Endothelial cell of umbilical vein (primary cell): ENCODE data around the gene PTH1R. TPM values are rescaled to one million over a fixed set of nuclear protein-coding genes. Genes with fewer than 3 reads are reported as not detected.

Experiments used
- BruUV-seq: library from RNA; stranded (reverse); fragments of 400-500 nt; replicated peaks from 2 replicates; lab custom pipeline; 2021; lab: Mats Ljungman, UMichigan
- CTCF ChIA-PET: fragments of 300-600, 350-600 bp; sonication (Branson Sonifier 250); formaldehyde crosslinking; loops from one replicate; lab custom pipeline; 2021; ENCODE audit warnings: antibody characterized with exemption, inconsistent platforms; lab: Charles Lee
- POLR2A ChIA-PET: fragments of 300-600, 350-600 bp; sonication (Branson Sonifier 250); formaldehyde crosslinking; loops from one replicate; lab custom pipeline; 2021; ENCODE audit warnings: antibody characterized with exemption, inconsistent platforms; lab: Charles Lee
- DNase-seq: peaks from one replicate; pipeline ENCODE4 v3.0.0-alpha.2; 2011; ENCODE audit warnings: low read depth, low spot score
- FAIRE-seq: peaks from 2 replicates; lab custom pipeline; 2011; peaks lifted over from hg19 to GRCh38; lab: Jason Lieb, UNC
- H2AFZ ChIP-seq: 2 replicates; pipeline ENCODE4 v1.6.0; 2012; ENCODE audit warnings: low read depth, low read length, control low read depth, inconsistent platforms
- H3K27ac ChIP-seq: 2 replicates; pipeline ENCODE4 v1.5.1; 2011; ENCODE audit warnings: low read depth, mild to moderate bottlenecking, control low read depth, low read length, moderate library complexity; ENCODE audit not compliant: insufficient read depth
- H3K27me3 ChIP-seq, 2 experiments: 2 replicates each; pipeline versions ENCODE4 v1.6.0 to v1.6.1; 2011; ENCODE audit warnings: low read length in 2 of 2, mixed read lengths in 1 of 2; ENCODE audit not compliant: control insufficient read depth in 2 of 2, insufficient read depth in 2 of 2
- H3K36me3 ChIP-seq, 2 experiments: 2 replicates in 1 of 2; 3 replicates in 1 of 2; pipeline ENCODE4 v1.5.1; 2011; ENCODE audit warnings: low read length in 2 of 2, mild to moderate bottlenecking in 1 of 2, moderate library complexity in 1 of 2; ENCODE audit not compliant: control insufficient read depth in 2 of 2, insufficient read depth in 2 of 2; ENCODE audit errors: extremely low read depth in 1 of 2
- H3K4me1 ChIP-seq: 3 replicates; pipeline ENCODE4 v1.5.1; 2011; ENCODE audit warnings: mild to moderate bottlenecking, low read length; ENCODE audit not compliant: control insufficient read depth, insufficient read depth; ENCODE audit errors: extremely low read depth
- H3K4me2 ChIP-seq: 2 replicates; pipeline ENCODE4 v1.6.1; 2011; ENCODE audit warnings: low read length, control low read depth, mixed read lengths; ENCODE audit not compliant: insufficient read depth
- H3K4me3 ChIP-seq, 3 experiments: fragments of 200-600 bp in 1 of 3; sonication (generic), shearing (Covaris generic) in 1 of 3; replicated peaks in 1 of 3; 2 replicates each; pipeline ENCODE4 v1.5.1; 2011 to 2016; ENCODE audit warnings: control low read depth in 3 of 3, low read length in 3 of 3, mild to moderate bottlenecking in 2 of 3, inconsistent platforms in 1 of 3, low read depth in 1 of 3, moderate library complexity in 1 of 3; ENCODE audit not compliant: insufficient read depth in 1 of 3
- H3K79me2 ChIP-seq: 2 replicates; pipeline ENCODE4 v1.6.0; 2012; ENCODE audit warnings: low read length, inconsistent platforms; ENCODE audit not compliant: control insufficient read depth, insufficient read depth
- H3K9ac ChIP-seq: replicated peaks from 2 replicates; pipeline ENCODE3; 2011; ENCODE audit warnings: low read length, control low read depth; ENCODE audit not compliant: insufficient read depth; ENCODE audit errors: extremely low read depth
- H3K9me1 ChIP-seq: replicated peaks from 3 replicates; pipeline ENCODE4 v1.6.0; 2011; ENCODE audit warnings: mild to moderate bottlenecking, low read length; ENCODE audit not compliant: control insufficient read depth, insufficient read depth; ENCODE audit errors: extremely low read depth
- H3K9me3 ChIP-seq: replicated peaks from 2 replicates; pipeline ENCODE4 v1.5.1; 2012; ENCODE audit warnings: low read length, inconsistent platforms; ENCODE audit not compliant: control insufficient read depth, insufficient read depth
- H4K20me1 ChIP-seq: replicated peaks from 2 replicates; pipeline ENCODE3; 2011; ENCODE audit warnings: mild to moderate bottlenecking, low read length; ENCODE audit not compliant: control insufficient read depth, insufficient read depth; ENCODE audit errors: extremely low read depth
- EZH2 ChIP-seq: IDR thresholded peaks from 2 replicates; pipeline ENCODE4 v1.6.1; 2012; ENCODE audit warnings: borderline replicate concordance, low read depth, mild to moderate bottlenecking, moderate library complexity, low read length, inconsistent platforms; ENCODE audit not compliant: severe bottlenecking
- FOS ChIP-seq: IDR thresholded peaks from 2 replicates; pipeline ENCODE4 v1.6.1; 2011; ENCODE audit warnings: mild to moderate bottlenecking, low read length, moderate library complexity, borderline replicate concordance; ENCODE audit not compliant: insufficient read depth
- GATA2 ChIP-seq: IDR thresholded peaks from 2 replicates; pipeline ENCODE4 v1.7.0; 2011; ENCODE audit warnings: low read depth, mild to moderate bottlenecking, moderate library complexity, mixed read lengths, low read length; ENCODE audit not compliant: insufficient read length, insufficient read depth
- MYC ChIP-seq: IDR thresholded peaks from one replicate; pipeline ENCODE4 v1.6.1; 2011; ENCODE audit warnings: mild to moderate bottlenecking, low read depth, low read length
- POLR2A ChIP-seq: IDR thresholded peaks from 2 replicates; pipeline ENCODE4 v1.6.1; 2012; ENCODE audit warnings: low read depth, mild to moderate bottlenecking, control low read depth, low read length
- POLR2AphosphoS5 ChIP-seq: IDR thresholded peaks from 2 replicates; pipeline ENCODE4 v1.6.1; 2012; ENCODE audit warnings: low read depth, mild to moderate bottlenecking, control low read depth, low read length, moderate library complexity; ENCODE audit not compliant: insufficient read depth
- dilution Hi-C: fragments of 300-500 bp; cut with MboI; formaldehyde crosslinking; loops from one replicate; pipeline ENCODE4 v1.15.0; 2019; ENCODE audit warnings: low sequenced_read_pairs; ENCODE audit not compliant: extremely low pct_ligation_motif_present
- intact Hi-C: fragments of 100-400 bp; cut with micrococcal nuclease; formaldehyde crosslinking; loops from one replicate; pipeline ENCODE4 v1.10.0; 2022
- polyA plus RNA-seq, 4 experiments: library from polyadenylated mRNA; depleted of rRNA in 3 of 4; stranded (reverse) in 3 of 4; unstranded in 1 of 4; fragments of >200 nt; gene quantifications; 2 replicates each; pipeline versions ENCODE4 v1.2.1 to v1.2.3, GENCODE V29; 2011 to 2012; ENCODE audit warnings: missing spikeins in 1 of 4
- total RNA-seq: library from RNA; stranded (reverse); gene quantifications from 2 replicates; pipeline ENCODE4 v1.2.3, GENCODE V29; 2021
- TF ChIP-seq, protein P1 (sequence below): IDR thresholded peaks from 2 replicates; pipeline ENCODE4 v1.6.1; 2011; ENCODE audit not compliant: insufficient read depth, insufficient read length

Gene PTH1R
- total and polyA plus RNA-seq, 2 donors (not counting 3 experiments of a cell fraction or from before 2014, with no cell fraction given): 0.08 to 0.46 TPM

DNA sequence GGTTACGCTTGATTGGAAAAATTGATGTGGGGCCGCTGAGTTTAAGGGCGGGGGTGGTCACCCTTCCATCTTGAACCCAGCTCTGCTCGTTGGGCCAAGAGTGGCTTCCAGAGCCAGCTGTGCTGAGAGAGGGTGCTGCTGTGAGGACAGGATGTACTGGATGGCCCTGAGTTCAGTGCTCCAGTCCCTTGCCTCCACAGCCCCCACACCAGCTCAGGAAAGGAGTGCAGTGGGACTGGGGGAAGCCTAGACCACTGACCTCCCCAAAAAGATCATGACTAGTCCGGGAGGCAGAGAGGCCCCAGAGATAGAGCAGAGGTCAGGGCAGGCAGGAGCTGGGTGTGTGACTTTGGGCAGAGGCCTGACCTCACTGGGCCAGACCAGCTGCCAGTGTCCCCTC is 4.0 kb upstream of the PTH1R start:
- Histone ChIP-seq H3K4me3 (no peak overlapping the region), H3K9me3 (no peaks in the 10 kb centered on the region), H3K36me3 (no peaks in the 10 kb centered on the region), H3K27ac (no peak overlapping the region), H3K27me3 (peaks cover 0 to 4% of the 10 kb centered on the region in 2 experiments), H3K9ac (no peak overlapping the region), H2AFZ (no peak overlapping the region), H3K9me1 (no peaks in the 10 kb centered on the region), H3K79me2 (no peaks in the 10 kb centered on the region), H3K4me1 (no peaks in the 10 kb centered on the region), H4K20me1 (no peaks in the 10 kb centered on the region), H3K4me2 (no peak overlapping the region)
- BruUV-seq: no TSS peak
- intact Hi-C loops: no loop called here
- CTCF ChIA-PET: interaction anchor here (1.3 to 4.0 kb wide), 4 partner anchors 14 to 36 kb away, joined by 3 to 22 read pairs (median 8); no protein-coding TSS in a partner anchor
- dilution Hi-C loops: no loop called here
- DNase-seq (no peak), FAIRE-seq (no peak)
- POLR2A ChIA-PET: no interaction called here
- no peak for TF ChIP-seq EZH2
- TF ChIP-seq, protein P1, sequence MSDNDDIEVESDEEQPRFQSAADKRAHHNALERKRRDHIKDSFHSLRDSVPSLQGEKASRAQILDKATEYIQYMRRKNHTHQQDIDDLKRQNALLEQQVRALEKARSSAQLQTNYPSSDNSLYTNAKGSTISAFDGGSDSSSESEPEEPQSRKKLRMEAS: no peak

DNA sequence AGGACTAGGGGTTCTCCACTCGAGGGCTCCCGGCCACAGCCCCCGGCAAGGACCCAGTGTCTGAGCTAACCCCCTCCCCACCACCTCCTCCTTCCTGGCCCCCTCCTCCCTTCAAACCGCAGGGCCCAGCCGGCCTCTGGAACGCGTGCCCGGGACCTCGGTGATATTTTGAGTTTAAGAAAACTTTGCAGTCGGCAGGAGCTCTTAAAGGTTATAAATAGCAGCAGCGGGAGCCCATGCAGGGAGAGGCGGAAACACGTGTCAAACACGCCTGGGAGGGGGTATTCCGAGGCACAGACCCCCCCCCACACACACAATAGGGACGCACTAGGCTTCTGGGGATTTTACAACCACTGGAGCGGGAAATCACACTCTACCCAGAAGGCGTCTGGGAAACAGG is 3.1 kb upstream of the PTH1R start:
- no peak overlapping the region for H3K4me2 ChIP-seq
- H3K27ac ChIP-seq: no peak overlapping the region
- no peaks in the 10 kb centered on the region for H3K4me1 ChIP-seq
- TF ChIP-seq MYC (no peak), FOS (no peak), POLR2A (no peak), GATA2 (no peak), POLR2AphosphoS5 (no peak)
- TF ChIP-seq, protein P1: no peak
- dilution Hi-C loops: no loop called here
- no peaks in the 10 kb centered on the region for H4K20me1 ChIP-seq
- H3K9me1 ChIP-seq: no peaks in the 10 kb centered on the region
- H3K27me3 ChIP-seq: peaks cover 0 to 4% of the 10 kb centered on the region in 2 experiments
- H3K9me3 ChIP-seq: no peaks in the 10 kb centered on the region
- H3K4me3 ChIP-seq: no peak overlapping the region
- H3K79me2 ChIP-seq: no peaks in the 10 kb centered on the region
- H2AFZ ChIP-seq: no peak overlapping the region
- no peak for FAIRE-seq
- BruUV-seq: no TSS peak
- no peak overlapping the region for H3K9ac ChIP-seq
- ChIA-PET POLR2A (no interaction called here), CTCF (interaction anchor here (1.3 to 1.7 kb wide), 2 partner anchors 15 to 24 kb away, joined by 3 to 5 read pairs; no protein-coding TSS in a partner anchor)
- intact Hi-C loops: no loop called here
- H3K36me3 ChIP-seq: no peaks in the 10 kb centered on the region
- DNase-seq: no peak
